ENCODE results near the gene CDK14. TPM values are rescaled to one million over a fixed set of nuclear protein-coding genes. Genes with fewer than 3 reads are reported as not detected.

CDK14 gene
- total and polyA plus RNA-seq, 9 donors, result 12.6 to 54.1 (median 43.8) TPM

DNA sequence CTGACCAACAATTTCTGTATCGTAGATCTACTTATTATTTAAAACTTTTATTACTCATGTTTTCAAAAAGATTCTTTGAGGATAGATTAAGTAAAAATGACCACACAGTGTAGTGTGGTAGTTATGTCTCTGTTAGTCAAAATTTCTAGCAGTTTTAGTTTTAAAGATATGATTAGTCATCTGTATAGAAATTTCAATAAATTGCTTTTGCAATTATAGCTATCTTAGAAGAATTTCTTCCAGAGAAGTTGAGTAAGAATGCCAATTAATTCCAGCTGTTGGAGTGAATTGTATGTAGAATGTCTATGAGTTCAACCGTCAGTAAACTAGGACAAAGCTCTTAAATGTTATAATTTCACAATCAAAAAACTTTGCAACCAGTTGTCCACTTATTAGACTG lies 229.7 kb downstream of the CDK14 start:
- peaks cover 5% of the 10 kb centered on the region for H3K4me1 ChIP-seq (ENCODE audit: insufficient read depth)
- intact Hi-C loops (cut with DNase I), result no loop called here
- DNase-seq, result no peak
- no peak overlapping the region for H3K27ac ChIP-seq
- no peak overlapping the region for H3K4me3 ChIP-seq
- no peaks in the 10 kb centered on the region for H3K36me3 ChIP-seq
- TF ChIP-seq CTCF (IDR thresholded peaks at IDR 0.05) (no peak), POLR2A (IDR thresholded peaks at IDR 0.05) (no peak)
- H3K9me3 ChIP-seq, result no peaks in the 10 kb centered on the region
- WGBS, 3 donors, result 17 to 24% (median 22%) methylated on average over 2 of the region's 2 CpGs
- no peaks in the 10 kb centered on the region for H3K27me3 ChIP-seq

GRCh38 chr7:90828601-90829000 lies 232.5 kb downstream of the CDK14 start:
- Histone ChIP-seq H3K36me3 (no peaks in the 10 kb centered on the region), H3K9me3 (no peaks in the 10 kb centered on the region), H3K27ac (no peak overlapping the region), H3K4me1 (ENCODE audit: insufficient read depth) (peaks cover 5% of the 10 kb centered on the region), H3K4me3 (no peak overlapping the region), H3K27me3 (no peaks in the 10 kb centered on the region)
- TF ChIP-seq POLR2A (IDR thresholded peaks at IDR 0.05), result no peak
- 98% methylated on average over 3 of the region's 3 CpGs for WGBS, 3 donors
- no peak for DNase-seq
- intact Hi-C loops (cut with DNase I), result no loop called here

DNA sequence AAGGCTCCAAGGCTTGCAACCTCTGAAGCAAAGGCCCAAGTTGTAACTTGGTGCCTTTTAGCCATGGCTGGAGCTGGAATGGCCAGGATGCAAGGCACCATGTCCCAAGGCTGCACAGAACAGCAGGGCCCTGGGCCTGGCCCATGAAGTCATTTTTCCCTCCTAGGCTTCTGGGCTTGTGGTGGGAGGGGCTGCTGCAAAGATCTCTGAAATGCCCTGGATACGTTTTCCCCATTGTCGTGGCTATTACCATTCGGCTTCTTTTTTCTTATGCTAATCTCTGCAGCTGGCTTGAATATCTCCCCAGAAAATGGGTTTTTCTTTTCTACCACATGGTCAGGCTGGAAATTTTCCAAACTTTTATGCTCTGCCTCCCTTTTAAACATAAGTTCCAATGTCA lies 234.2 kb downstream of the CDK14 start:
- Histone ChIP-seq H3K27me3 (no peaks in the 10 kb centered on the region), H3K9me3 (no peaks in the 10 kb centered on the region), H3K36me3 (no peaks in the 10 kb centered on the region), H3K4me3 (no peak overlapping the region), H3K4me1 (ENCODE audit: insufficient read depth) (peaks cover 3% of the 10 kb centered on the region), H3K27ac (no peak overlapping the region)
- TF ChIP-seq CTCF (IDR thresholded peaks at IDR 0.05) (no peak), EP300 (IDR thresholded peaks at IDR 0.05) (no peak), POLR2A (IDR thresholded peaks at IDR 0.05) (no peak)
- intact Hi-C loops (cut with DNase I), result no loop called here
- no peak for DNase-seq
- WGBS, 3 donors, result 93 to 94% (median 94%) methylated on average over 3 of the region's 3 CpGs

DNA sequence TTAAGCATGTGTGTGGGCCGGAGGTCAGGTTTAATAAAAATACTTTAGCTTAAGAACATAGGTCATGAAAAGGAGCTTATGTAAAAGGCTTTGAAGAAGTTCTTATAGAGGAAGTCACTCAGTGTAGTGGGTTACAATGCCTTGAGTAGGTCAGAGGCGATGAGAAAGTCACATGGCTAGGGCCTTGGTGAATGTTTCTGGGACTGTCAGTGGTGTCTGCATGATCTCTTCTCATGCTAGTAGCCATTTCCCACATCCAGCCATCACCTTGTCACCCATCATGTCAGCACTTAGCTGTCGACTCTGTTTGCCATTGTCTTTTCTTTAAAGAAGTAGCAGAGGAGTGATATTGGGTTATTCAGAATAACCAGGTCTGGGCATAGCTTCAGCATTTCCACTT lies 236.6 kb downstream of the CDK14 start:
- intact Hi-C loops (cut with DNase I), result no loop called here
- no peaks in the 10 kb centered on the region for H3K9me3 ChIP-seq

DNA sequence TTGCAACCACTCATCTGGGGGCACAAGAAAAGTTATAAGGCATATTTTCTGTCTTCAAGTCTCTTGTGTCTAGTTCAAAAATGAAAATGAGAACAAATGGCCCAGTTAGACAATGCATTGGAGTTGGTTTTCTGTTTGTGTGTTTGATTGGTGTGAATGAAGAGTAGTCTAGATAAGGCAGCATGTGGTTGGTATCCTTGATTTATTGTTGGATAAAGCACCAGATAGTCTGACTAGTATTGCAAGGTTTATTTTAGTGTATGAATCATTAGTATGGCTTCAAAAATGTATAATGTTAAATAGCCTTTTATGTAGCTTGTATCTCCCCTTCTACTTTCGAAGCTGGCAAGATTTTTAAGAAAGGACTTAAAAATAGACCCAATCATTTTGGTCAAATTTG lies 237.3 kb downstream of the CDK14 start:
- Histone ChIP-seq H3K4me1 (ENCODE audit: insufficient read depth) (no peaks in the 10 kb centered on the region), H3K4me3 (no peak overlapping the region), H3K27me3 (no peaks in the 10 kb centered on the region), H3K9me3 (no peaks in the 10 kb centered on the region), H3K36me3 (no peaks in the 10 kb centered on the region), H3K27ac (no peak overlapping the region)
- no peak for TF ChIP-seq EP300 (IDR thresholded peaks at IDR 0.05)
- TF ChIP-seq POLR2A (IDR thresholded peaks at IDR 0.05), result no peak
- TF ChIP-seq CTCF (IDR thresholded peaks at IDR 0.05), result no peak
- DNase-seq, result no peak
- WGBS, 3 donors, result 83 to 97% (median 85%) methylated on average over 1 of the region's 1 CpG
- intact Hi-C loops (cut with DNase I), result no loop called here

More for the DNA sequence above, 236.6 kb downstream of the CDK14 start:
- H3K4me1 ChIP-seq (ENCODE audit: insufficient read depth), result no peaks in the 10 kb centered on the region
- H3K27me3 ChIP-seq, result no peaks in the 10 kb centered on the region
- 93 to 98% (median 95%) methylated on average over 3 of the region's 3 CpGs for WGBS, 3 donors
- TF ChIP-seq CTCF (IDR thresholded peaks at IDR 0.05), result no peak
- no peak for TF ChIP-seq EP300 (IDR thresholded peaks at IDR 0.05)
- no peak for TF ChIP-seq POLR2A (IDR thresholded peaks at IDR 0.05)
- H3K27ac ChIP-seq, result no peak overlapping the region
- H3K36me3 ChIP-seq, result no peaks in the 10 kb centered on the region
- no peak for DNase-seq
- no peak overlapping the region for H3K4me3 ChIP-seq

All from ovary (tissue), 9 donors.